ENCODE data around the gene PAPPA2.

The PAPPA2 gene

GRCh38 chr1:176766779-176767178 is 303.8 kb downstream of the PAPPA2 start:
- DNase-seq (ENCODE audit: low spot score), result no peak

- DNase-seq (ENCODE audit: low spot score), result no peak
Observed at GRCh38 chr1:176767714-176768136, 304.8 kb downstream of the PAPPA2 start.

DNA sequence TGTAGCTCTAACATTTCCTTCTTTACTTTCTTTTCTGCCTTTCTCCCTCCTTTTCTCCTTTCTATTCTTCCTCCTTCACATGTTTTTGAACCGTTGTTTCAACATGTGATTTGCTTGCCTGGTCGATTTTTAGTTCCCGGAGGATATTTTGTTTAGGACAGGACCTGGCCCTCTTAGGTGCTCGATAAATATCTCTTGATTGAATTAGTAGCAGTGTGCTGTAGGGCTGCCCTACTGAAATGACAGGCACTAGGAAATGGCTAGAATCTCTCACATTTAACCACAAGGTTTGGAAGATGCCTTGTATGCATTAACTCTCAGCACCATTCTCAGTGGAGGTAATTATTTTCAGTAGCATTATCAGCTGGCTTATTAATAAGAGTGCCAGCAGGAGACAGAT is 305.6 kb downstream of the PAPPA2 start:
- DNase-seq (ENCODE audit: low spot score), result no peak

GRCh38 chr1:176770066-176770465 is 307.1 kb downstream of the PAPPA2 start:
- peak; percentile 55 for DNase-seq (ENCODE audit: low spot score)

DNA sequence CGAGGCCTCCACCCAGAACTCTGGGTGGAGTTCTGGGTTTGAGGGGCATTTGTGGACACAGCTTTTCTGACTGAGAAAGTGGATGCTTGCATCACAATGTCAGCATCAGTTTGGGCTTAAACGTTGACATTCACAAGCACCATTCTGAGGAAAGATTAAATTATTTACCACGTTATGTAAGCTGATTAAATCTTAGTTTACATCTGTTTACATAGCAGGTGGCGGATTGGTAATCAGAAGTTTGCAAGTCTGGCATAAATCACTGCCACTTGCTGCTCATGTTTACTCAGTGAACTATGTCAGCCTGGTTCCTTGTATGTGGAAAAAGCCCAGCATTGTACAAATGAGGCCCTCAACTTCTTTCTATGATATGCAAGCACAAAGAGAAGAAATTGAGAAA is 310.1 kb downstream of the PAPPA2 start:
- no peak for DNase-seq (ENCODE audit: low spot score)

- DNase-seq (ENCODE audit: low spot score), result no peak
Observed at GRCh38 chr1:176774224-176774623, 311.2 kb downstream of the PAPPA2 start.

GRCh38 chr1:176775378-176775777 is 312.4 kb downstream of the PAPPA2 start:
- no peak for DNase-seq (ENCODE audit: low spot score)

DNA sequence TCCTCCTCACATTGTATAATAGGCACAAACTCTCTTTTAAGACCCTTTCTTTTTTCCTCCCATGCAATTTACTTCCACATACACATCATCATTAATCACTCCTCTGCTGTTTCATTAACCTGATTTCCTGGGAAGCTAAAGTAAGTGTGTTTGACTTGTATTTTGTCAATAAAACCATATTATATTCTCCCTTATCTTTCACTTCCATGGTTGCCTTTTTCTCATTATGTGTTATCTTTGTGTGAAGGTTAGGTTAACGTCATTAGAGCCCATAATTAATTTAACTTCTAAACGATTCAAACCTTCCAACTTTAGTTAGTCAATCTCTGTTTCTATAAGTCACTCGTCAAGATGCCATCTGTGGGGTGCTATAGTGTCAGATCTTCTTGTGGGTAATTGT is 313.0 kb downstream of the PAPPA2 start:
- no peak for DNase-seq (ENCODE audit: low spot score)

GRCh38 chr1:176778056-176778455 is 315.1 kb downstream of the PAPPA2 start:
- no peak for DNase-seq (ENCODE audit: low spot score)

GRCh38 chr1:176779992-176780328 is 317.0 kb downstream of the PAPPA2 start:
- no peak for DNase-seq (ENCODE audit: low spot score)

DNA sequence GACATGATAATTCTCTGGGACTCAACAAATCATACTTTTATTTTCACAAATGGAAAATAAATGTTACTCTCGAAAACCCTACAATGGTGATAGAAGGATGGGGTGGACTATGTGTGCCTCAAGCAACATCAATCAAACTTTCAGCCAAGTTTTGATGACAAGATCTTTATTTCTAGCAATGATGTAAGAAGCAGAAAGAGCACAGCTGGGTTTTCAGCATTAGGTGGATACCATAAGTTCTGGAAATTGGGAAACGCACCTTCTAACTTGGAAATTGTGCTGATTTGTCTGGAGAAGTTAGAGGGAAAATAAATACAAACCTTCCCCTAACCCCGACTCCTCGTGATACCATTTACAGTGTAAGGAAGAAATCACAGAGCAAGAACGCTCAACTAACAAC is 320.3 kb downstream of the PAPPA2 start:
- DNase-seq (ENCODE audit: low spot score), result no peak

DNA sequence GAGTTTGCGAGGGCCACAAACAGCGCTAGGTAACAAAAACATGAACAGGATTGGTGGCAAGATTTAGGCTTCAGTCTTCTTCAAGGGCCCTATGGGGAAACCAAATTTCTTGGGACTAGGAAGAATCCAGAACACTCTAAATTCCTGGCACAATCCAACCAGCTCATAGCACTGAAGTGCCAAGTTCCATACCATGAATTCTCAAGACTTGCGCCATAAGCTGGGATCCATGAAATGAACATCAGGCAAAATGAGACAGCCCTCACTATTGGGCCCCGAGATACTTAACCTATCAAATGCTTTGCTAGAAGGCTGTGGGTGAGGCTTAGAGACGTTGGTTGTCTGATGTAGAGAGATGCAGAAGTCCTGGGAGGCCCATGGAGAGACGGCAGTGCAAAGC is 322.1 kb downstream of the PAPPA2 start:
- no peak for DNase-seq (ENCODE audit: low spot score)

- no peak for DNase-seq (ENCODE audit: low spot score)
Observed at GRCh38 chr1:176785791-176786190, 322.8 kb downstream of the PAPPA2 start.

GRCh38 chr1:176786274-176786673 is 323.3 kb downstream of the PAPPA2 start:
- no peak for DNase-seq (ENCODE audit: low spot score)

GRCh38 chr1:176789571-176790090 is 326.7 kb downstream of the PAPPA2 start:
- DNase-seq (ENCODE audit: low spot score), result peak; percentile 62

GRCh38 chr1:176790786-176791185 is 327.8 kb downstream of the PAPPA2 start:
- DNase-seq (ENCODE audit: low spot score), result peak; percentile 17

DNA sequence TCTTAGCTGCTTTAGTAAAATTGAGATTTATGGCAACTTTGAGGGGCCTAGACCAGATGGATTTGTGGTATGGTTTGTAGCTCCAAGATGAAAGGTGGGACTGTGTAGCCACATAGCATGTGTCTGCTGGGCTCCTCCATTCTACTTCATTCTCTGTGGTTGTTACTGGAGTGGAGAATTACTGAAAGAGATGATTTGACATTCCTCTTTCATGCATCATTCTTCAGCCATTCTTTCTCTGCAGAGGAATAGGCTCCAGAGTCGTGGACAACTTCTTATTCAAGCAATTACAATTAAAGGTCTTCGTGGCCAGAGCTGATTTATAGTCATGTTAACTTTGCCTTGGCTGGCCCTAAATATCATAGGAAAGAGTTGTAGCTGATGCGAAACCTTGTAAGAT is 328.9 kb downstream of the PAPPA2 start:
- DNase-seq (ENCODE audit: low spot score), result peak; percentile 62

DNA sequence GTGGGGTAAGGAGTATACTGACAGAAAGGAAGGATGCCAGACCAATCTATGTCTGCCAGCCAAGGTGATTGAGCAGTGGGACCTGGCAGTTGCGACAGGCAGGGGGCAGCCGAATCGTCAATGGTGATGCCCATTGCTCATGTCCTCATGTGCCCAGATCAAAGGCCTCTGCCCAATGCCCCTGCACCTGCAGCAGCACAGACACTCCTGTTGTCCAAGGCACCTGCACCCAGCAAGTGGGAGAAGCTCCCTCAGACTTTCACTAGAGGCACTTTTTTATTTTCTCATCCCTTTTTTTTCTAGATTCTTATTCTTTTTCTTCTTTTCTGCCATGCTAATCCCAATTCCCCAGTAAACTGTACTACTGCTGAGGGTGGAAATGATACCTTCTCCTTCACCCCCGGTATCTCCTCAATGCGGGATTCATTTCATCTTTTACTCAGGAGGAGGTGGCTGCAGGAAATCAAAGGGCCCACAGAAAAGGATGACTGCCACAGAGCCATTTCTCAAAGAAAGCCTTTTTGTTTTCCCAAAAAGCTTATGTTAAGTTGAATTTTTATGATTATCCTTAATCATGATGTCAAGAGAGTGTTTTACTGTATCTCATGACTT is 332.0 kb downstream of the PAPPA2 start:
- no peak for DNase-seq (ENCODE audit: low spot score)

DNA sequence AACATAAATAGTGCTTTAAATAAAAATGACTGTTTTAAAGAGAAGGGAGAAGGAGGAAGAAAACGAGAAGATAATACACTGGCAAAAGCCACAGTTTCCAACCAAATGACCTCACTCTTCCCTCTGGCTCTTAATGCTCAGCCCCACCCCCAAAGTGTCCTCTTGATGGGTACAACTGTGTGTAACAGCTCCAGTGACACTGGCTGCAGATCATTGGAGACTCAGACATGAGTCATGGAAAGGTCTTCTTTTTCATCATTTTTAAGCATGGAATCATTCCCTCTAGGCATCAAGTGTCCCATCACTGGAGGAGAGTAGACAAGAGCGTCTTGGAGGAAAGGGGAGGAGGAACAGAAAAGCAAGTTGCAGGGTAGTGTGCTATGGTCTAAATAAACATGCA is 333.0 kb downstream of the PAPPA2 start:
- DNase-seq (ENCODE audit: low spot score), result peak; percentile 66

- no peak for DNase-seq (ENCODE audit: low spot score)
Observed at GRCh38 chr1:176796583-176796982, 333.6 kb downstream of the PAPPA2 start.

DNA sequence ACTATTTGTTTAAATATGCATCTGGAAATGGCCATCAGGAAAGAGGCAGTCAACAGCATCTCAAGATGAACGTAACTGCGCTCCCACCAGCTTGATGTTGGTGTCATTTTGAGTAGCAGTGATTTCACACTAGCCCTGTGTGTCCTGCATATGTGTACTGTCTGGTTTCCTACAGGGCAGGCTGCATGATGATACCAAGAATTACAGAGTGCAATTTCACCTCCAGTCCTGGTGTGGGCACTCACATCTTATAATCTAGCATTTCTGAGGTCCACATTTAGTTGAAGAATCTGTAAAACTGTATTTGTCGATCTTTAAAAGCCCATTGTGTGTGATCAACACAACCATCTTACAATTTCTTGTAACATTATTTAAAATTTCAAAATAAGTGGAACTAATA is 336.4 kb downstream of the PAPPA2 start:
- DNase-seq (ENCODE audit: low spot score), result no peak

GRCh38 chr1:176800978-176801513 is 338.1 kb downstream of the PAPPA2 start:
- DNase-seq (ENCODE audit: low spot score), result no peak

- peak; percentile 58 for DNase-seq (ENCODE audit: low spot score)
Observed at GRCh38 chr1:176801514-176802020, 338.6 kb downstream of the PAPPA2 start.

- DNase-seq (ENCODE audit: low spot score), result no peak
Observed at GRCh38 chr1:176802316-176802715, 339.3 kb downstream of the PAPPA2 start.

All from AG08395 (cell line).